Measurements from ENCODE around the gene MAGEA9B.

GRCh38 chrX:149629730-149630387 is 42.6 kb upstream of the MAGEA9B start:
- TF ChIP-seq CTCF (conservative IDR thresholded peaks at IDR 0.05; ENCODE audit: low read depth, low read length) (no peak), CEBPB (IDR thresholded peaks at IDR 0.05; ENCODE audit: low read depth, low read length) (no peak), RCOR1 (IDR thresholded peaks at IDR 0.05; ENCODE audit: insufficient replicate concordance, low read length) (no peak), MAFK (IDR thresholded peaks at IDR 0.05; ENCODE audit: low read depth, low read length) (no peak), BHLHE40 (IDR thresholded peaks at IDR 0.05; ENCODE audit: low read depth, low read length) (no peak), POLR2A (IDR thresholded peaks at IDR 0.05; ENCODE audit: low read depth, low read length) (no peak), RAD21 (IDR thresholded peaks at IDR 0.05; ENCODE audit: low read length) (no peak), NFE2L2 (IDR thresholded peaks at IDR 0.05; ENCODE audit: low read depth, low read length) (no peak)
